Measurements from ENCODE around the gene REELD1. TPM values are rescaled to one million over a fixed set of nuclear protein-coding genes. Genes with fewer than 3 reads are reported as not detected.

The REELD1 gene
- total and polyA plus RNA-seq, 2 donors (not counting 1 experiment from before 2014, with no cell fraction given): not detected

DNA sequence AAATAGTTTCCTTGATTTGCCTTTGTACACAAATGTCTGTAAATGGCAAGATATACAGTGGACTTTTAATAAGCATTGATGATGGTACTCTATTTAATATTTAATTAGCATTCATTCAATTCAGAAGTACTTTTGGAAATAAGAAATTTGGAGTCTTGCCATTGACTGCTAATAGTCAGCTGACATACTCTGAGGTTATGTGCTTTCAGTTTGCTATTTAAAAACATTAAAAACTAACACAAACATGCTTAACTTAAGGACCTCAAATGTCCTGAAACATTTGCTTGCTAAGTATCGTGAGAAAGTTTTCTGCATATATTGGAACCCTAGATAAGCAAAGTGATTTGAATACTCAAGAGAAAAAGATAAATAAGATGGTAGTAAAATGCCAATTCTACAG, 64.6 kb downstream of the REELD1 start:
- Histone ChIP-seq H3K4me2 (ENCODE audit: extremely low read depth, insufficient read depth, low read length) (no peak overlapping the region), H3K36me3 (ENCODE audit: control insufficient read depth, insufficient read depth, low read length) (no peaks in the 10 kb centered on the region), H4K20me1 (ENCODE audit: control insufficient read depth, extremely low read depth, insufficient read depth, low read length) (no peaks in the 10 kb centered on the region), H2AFZ (ENCODE audit: low read length) (no peak overlapping the region), H3K9me3 (ENCODE audit: control insufficient read depth, insufficient read depth, low read depth, low read length) (no peaks in the 10 kb centered on the region), H3K79me2 (ENCODE audit: control insufficient read depth, insufficient read depth, low read length) (no peaks in the 10 kb centered on the region), H3K4me3 (replicated peaks in 1 of 4; ENCODE audit: control extremely low read depth in 1 of 4, insufficient read depth in 1 of 4, low read depth in 3 of 4, low read length in 4 of 4) (no peak overlapping the region), H3K27ac (ENCODE audit: insufficient read depth, low read length) (no peak overlapping the region), H3K4me1 (ENCODE audit: control insufficient read depth, extremely low read depth, insufficient read depth, low read length) (no peaks in the 10 kb centered on the region), H3K9ac (ENCODE audit: insufficient read depth, low read length) (no peak overlapping the region), H3K27me3 (ENCODE audit: control insufficient read depth, insufficient read depth, low read length) (no peaks in the 10 kb centered on the region)
- DNase-seq (ENCODE audit: low read depth in 2 of 2): peak in 1 of 2 donors; percentile 28
- TF ChIP-seq, protein P1, sequence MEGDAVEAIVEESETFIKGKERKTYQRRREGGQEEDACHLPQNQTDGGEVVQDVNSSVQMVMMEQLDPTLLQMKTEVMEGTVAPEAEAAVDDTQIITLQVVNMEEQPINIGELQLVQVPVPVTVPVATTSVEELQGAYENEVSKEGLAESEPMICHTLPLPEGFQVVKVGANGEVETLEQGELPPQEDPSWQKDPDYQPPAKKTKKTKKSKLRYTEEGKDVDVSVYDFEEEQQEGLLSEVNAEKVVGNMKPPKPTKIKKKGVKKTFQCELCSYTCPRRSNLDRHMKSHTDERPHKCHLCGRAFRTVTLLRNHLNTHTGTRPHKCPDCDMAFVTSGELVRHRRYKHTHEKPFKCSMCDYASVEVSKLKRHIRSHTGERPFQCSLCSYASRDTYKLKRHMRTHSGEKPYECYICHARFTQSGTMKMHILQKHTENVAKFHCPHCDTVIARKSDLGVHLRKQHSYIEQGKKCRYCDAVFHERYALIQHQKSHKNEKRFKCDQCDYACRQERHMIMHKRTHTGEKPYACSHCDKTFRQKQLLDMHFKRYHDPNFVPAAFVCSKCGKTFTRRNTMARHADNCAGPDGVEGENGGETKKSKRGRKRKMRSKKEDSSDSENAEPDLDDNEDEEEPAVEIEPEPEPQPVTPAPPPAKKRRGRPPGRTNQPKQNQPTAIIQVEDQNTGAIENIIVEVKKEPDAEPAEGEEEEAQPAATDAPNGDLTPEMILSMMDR (conservative IDR thresholded peaks at IDR 0.05 in 1 of 2, IDR thresholded peaks at IDR 0.05 in 1 of 2; ENCODE audit: low read depth in 1 of 2, low read length in 2 of 2): no peak
- TF ChIP-seq EZH2 (IDR thresholded peaks at IDR 0.05; ENCODE audit: low read length, missing control alignments): no peak

Other genes with a start within 250 kb of the REELD1 start
- 28.9 and 32.6 TPM in 2 replicates for gene LSM6, start 38.8 kb upstream of the REELD1 start, total RNA-seq
- gene LSM6, start 38.8 kb upstream of the REELD1 start, polyA plus RNA-seq: 28.7 and 30.1 TPM in 2 replicates